GM06990 (cell line): ENCODE data around the gene AHRR.

Experiments
- DNase-seq: peaks from one replicate; pipeline ENCODE4 v3.0.0-alpha.2; 2011; ENCODE audit not compliant: insufficient read length; ENCODE audit errors: extremely low read depth
- H3K27me3 ChIP-seq: replicated peaks from 2 replicates; pipeline ENCODE4 v1.6.0; 2011; ENCODE audit warnings: low read length; ENCODE audit not compliant: control insufficient read depth, insufficient read depth
- H3K36me3 ChIP-seq: 2 replicates; pipeline ENCODE4 v1.5.1; 2011; ENCODE audit warnings: low read length; ENCODE audit not compliant: control insufficient read depth, insufficient read depth
- H3K4me3 ChIP-seq: replicated peaks from 2 replicates; pipeline ENCODE4 v1.5.1; 2011; ENCODE audit warnings: low read depth, mild to moderate bottlenecking, control low read depth, low read length
- TF ChIP-seq, protein P1 (sequence below): IDR thresholded peaks from 2 replicates; pipeline ENCODE4 v1.5.1; 2011; ENCODE audit warnings: low read length, control low read depth, mild to moderate bottlenecking, inconsistent platforms; ENCODE audit not compliant: insufficient read depth, poor library complexity, severe bottlenecking

The AHRR gene

DNA sequence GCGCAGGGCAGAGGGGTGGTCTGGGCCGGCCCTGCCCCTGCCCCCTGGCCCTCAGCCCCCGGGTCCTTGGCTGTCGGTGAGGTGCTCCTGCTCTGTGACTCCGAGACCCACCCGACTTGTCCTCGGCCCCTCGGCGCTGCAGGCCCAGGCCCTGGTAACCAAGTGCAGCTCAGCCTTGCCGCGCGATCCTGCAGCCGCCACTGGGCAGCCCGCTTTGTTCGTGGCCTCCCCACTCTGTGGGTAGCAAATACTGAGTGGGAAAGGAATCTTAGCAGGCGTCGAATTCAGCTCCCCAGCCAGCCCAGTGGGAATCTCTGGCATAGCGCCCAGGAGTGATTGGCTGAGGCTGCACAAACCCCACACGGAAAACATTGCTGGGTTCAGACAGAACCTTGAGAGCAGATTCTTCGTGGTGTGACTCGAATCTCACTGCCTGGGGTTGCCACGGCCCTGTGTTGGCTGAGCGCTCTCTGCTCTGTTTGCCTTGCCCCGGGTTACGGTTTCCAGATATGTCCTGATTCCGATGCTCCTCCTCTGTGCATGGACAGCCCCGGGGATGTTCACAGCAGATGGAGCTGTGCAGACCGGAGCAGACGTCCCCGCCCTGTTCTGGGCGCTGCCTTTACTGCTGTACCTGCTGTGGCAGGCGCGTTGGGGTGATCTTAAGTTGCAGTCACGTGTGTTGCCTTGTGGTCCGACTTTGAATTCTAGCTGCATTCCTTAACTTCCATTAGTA lies 108.1 kb downstream of the AHRR start:
- Histone ChIP-seq H3K4me3 (no peak overlapping the region), H3K36me3 (peaks cover 38% of the 10 kb centered on the region), H3K27me3 (no peaks in the 10 kb centered on the region)
- no peak for DNase-seq
- TF ChIP-seq, protein P1, sequence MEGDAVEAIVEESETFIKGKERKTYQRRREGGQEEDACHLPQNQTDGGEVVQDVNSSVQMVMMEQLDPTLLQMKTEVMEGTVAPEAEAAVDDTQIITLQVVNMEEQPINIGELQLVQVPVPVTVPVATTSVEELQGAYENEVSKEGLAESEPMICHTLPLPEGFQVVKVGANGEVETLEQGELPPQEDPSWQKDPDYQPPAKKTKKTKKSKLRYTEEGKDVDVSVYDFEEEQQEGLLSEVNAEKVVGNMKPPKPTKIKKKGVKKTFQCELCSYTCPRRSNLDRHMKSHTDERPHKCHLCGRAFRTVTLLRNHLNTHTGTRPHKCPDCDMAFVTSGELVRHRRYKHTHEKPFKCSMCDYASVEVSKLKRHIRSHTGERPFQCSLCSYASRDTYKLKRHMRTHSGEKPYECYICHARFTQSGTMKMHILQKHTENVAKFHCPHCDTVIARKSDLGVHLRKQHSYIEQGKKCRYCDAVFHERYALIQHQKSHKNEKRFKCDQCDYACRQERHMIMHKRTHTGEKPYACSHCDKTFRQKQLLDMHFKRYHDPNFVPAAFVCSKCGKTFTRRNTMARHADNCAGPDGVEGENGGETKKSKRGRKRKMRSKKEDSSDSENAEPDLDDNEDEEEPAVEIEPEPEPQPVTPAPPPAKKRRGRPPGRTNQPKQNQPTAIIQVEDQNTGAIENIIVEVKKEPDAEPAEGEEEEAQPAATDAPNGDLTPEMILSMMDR = no peak

DNA sequence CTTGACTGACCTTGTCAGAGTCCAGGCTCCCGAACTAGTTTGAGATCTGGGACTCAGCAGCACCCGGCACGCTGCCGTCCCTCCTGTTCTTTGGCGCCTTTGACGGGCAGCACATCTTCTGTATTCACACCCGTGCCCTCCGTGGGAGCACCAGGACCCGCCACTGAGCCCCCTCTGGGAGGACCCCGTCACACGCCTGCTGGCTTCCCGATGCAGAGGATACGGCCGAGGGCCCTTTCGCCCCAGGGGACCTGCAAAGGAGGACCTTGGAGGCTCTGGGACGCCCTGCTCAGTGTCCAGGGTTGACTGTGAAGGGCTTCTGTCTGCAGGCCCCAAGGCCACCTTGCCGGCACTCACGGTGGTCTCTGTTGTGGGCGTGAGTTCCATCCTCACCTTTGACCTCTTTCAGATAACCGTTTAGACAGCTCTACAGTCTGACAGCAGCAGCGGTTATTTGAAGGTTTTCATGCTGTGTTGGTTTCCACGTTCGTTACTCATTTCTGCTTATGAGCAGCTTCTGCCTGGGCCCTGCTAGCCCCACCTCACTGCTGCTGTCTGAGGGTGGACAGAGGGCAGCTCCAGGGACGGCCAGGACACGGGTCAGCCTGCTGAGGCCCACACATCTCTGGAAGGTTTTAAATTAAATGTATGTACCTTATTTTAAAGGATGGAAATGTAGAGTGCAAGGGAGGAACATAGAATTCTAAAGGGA lies 108.9 kb downstream of the AHRR start:
- Histone ChIP-seq H3K27me3 (no peaks in the 10 kb centered on the region), H3K36me3 (peaks cover 41% of the 10 kb centered on the region), H3K4me3 (no peak overlapping the region)
- TF ChIP-seq, protein P1 = no peak
- DNase-seq = no peak

DNA sequence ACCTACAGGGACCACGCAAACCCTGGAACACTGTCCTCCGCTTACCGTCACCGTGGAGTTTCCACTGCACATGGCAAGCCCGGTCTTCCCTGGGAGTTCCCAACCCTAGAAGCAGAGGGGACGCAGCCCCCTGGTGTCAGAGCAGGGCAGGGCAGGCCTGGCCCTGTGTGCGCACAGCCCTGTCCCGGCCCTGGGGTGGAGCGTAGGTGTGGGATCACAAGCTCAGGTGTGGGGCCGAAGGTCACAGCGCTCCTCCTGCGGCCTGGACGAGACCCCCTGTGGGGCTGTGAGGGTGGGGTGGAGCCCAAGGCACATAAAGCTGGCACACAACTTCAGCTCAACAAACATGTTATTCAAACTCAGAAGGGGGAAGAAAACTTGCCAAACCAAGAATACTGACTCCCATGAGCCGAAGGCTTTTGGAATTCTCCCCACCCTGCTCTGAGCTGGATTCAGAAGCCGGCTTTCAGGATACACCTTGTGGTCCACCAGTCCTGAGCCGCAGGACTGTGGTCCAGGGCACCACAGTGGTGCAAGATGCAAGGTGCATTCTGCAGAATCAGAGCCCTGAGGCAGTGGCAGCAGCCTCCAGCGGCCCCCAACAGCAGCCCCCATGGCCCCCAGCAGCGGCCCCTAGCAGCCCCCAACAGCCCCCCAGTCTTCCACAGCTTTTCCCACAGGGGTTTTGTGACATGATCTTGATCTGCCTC lies 109.6 kb downstream of the AHRR start:
- TF ChIP-seq, protein P1 = peak; percentile 94
- Histone ChIP-seq H3K4me3 (no peak overlapping the region), H3K27me3 (no peaks in the 10 kb centered on the region), H3K36me3 (peaks cover 44% of the 10 kb centered on the region)
- DNase-seq = peak; percentile 58

DNA sequence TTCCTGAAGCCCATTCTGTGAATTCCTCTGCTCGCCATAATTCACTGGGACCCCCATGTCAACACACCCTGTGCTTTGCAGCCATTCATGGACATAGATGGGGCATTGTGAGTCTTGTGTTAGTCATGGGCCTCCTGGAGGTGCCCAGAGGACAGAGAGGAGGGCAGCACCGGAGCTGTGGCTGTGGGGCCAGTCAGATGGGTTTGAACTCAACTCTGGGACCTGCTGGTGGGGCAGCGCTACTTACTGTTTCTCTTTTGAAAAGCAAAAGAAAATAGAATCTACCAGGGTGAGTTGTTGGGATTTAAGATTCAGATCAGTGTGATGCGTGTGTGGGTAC lies 110.2 kb downstream of the AHRR start:
- Histone ChIP-seq H3K4me3 (no peak overlapping the region), H3K36me3 (peaks cover 45% of the 10 kb centered on the region), H3K27me3 (no peaks in the 10 kb centered on the region)
- TF ChIP-seq, protein P1 = no peak
- no peak for DNase-seq

DNA sequence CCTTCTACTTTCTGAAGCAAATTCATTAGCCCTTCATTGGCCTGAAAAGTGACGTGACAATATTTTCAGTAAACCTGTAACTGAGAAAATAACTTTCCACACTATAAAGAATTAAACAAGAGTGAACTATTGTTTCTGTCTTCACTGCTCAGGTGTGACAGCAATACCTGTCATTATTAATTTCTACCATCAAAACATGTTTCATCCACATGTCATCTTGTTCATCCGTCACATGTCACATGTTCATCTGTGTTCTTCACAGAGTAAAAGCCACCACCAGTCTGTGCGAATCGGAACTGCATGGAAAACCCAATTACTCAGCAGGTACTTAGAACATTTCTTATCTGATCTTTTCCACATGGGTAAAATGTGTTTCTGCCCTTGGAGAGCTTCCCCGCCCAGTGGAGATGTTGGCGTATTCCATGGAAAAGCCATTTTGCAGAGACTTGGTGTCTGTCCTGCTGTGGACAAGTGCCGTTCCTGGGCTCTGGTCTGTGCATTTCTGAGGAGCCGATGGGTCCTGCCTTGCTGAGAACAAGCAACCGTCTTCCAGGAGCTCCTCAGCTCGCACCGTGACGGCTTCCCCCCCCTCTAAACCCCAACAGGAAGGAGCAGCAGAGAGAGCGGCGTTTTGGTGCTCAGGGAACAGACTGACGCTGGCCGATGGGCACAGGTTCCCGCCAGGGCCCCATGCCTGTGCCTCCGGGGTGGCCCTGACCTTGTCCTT lies 110.8 kb downstream of the AHRR start:
- DNase-seq = no peak
- TF ChIP-seq, protein P1 = no peak
- peaks cover 46% of the 10 kb centered on the region for H3K36me3 ChIP-seq
- no peaks in the 10 kb centered on the region for H3K27me3 ChIP-seq
- H3K4me3 ChIP-seq = no peak overlapping the region
